HG03280 (cell line): ENCODE results near the gene SYT6.

ENCODE experiments used
- ATAC-seq: cut with Tn5 transposase; IDR thresholded peaks from one replicate; pipeline ENCODE4 v1.9.1; 2021; ENCODE audit warnings: mild to moderate bottlenecking, moderate library complexity; ENCODE audit not compliant: unreplicated experiment

SYT6 gene, protein sequence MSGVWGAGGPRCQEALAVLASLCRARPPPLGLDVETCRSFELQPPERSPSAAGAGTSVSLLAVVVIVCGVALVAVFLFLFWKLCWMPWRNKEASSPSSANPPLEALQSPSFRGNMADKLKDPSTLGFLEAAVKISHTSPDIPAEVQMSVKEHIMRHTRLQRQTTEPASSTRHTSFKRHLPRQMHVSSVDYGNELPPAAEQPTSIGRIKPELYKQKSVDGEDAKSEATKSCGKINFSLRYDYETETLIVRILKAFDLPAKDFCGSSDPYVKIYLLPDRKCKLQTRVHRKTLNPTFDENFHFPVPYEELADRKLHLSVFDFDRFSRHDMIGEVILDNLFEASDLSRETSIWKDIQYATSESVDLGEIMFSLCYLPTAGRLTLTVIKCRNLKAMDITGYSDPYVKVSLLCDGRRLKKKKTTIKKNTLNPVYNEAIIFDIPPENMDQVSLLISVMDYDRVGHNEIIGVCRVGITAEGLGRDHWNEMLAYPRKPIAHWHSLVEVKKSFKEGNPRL

DNA sequence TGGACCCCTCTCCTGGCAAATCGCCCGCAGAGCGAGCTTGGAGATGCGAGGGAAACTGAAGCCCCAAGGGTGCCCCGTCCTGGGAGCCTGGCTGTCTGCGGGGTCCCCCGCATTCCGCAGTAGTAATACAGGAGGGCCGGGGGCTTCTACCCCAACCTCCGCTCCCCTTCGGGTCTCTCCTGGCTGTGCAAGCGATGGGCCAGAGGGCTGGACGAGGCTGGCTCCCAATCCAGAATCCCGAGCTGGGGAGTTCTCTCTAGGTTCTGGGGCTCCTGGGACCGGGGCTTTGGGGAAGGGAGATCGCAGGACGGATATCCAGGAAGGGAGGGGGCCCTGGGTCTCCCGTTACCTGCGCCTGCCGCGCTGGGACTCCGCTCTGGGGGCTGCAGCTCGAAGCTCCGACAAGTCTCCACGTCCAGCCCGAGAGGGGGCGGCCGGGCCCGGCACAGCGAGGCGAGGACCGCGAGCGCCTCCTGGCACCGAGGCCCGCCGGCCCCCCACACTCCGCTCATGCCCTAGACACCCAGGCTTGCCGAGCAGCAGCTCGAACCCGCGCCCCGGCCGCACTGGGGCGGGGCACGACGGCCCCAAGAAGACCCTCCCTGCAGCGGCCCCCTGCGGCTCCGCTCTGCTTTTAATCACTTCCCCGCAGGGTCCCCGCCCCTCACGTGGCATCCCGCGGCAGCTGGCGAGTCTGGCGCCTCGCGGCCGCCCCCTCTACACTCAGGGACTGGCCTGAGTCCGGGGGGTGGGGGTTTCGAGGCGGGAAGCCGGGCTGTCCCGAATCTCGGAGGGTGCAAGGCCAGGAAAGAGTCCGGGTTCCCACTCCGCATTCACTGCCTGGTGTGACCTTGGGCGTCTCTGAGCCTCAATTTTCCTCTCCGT is at the start of gene SYT6:
TSS of gene SYT6 (minus strand) at position 609 of the 885 bp plus-strand sequence. CDS start at position 512, 97 bp downstream.
- no peak for ATAC-seq

DNA sequence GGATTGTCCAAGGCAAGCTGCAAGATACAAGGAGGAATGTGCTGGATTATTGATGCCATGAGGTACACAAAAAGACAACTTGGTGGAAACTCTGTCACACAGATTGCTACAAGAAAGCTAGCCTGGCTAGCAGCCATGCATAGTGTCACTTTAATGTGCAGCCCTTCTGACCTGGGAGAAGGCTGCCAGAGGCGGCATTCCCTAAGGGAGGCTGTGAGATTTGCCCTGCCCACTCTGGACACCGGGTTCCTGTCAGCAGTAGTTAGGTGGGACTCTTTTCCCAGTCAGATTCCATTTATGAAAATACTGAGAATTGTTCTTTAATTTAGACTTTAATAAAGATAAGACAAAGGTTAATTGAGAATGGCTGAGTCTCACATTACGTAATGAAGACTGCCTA is 47.8 kb upstream of the SYT6 start:
- no peak for ATAC-seq

DNA sequence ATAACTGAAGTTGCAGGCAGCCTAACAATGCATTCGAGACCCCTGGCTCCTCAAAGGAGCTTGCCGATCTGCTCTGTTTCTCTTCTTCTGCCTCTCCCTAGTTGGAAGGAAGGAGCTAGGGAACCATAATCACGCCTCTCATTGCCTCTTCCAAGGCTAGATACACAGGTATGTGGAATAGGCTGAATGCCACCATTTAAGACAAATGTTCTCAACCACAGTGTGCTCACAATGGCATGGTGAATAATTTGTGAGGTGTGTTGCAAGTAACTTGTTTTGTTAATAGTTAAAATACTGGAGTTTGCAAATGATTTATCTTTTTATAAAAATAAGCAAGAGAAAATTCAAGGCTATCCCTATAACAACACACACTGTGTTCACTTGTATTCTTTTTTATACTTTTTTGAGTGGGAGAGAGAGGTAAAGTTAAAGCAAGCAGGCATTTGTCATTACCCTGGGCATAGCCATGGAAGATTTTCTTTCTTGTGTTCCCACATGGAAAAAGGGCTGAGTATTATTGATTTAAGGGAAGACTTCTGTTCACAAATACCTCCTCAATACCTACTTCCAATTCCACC is 45.4 kb upstream of the SYT6 start:
- ATAC-seq = no peak

DNA sequence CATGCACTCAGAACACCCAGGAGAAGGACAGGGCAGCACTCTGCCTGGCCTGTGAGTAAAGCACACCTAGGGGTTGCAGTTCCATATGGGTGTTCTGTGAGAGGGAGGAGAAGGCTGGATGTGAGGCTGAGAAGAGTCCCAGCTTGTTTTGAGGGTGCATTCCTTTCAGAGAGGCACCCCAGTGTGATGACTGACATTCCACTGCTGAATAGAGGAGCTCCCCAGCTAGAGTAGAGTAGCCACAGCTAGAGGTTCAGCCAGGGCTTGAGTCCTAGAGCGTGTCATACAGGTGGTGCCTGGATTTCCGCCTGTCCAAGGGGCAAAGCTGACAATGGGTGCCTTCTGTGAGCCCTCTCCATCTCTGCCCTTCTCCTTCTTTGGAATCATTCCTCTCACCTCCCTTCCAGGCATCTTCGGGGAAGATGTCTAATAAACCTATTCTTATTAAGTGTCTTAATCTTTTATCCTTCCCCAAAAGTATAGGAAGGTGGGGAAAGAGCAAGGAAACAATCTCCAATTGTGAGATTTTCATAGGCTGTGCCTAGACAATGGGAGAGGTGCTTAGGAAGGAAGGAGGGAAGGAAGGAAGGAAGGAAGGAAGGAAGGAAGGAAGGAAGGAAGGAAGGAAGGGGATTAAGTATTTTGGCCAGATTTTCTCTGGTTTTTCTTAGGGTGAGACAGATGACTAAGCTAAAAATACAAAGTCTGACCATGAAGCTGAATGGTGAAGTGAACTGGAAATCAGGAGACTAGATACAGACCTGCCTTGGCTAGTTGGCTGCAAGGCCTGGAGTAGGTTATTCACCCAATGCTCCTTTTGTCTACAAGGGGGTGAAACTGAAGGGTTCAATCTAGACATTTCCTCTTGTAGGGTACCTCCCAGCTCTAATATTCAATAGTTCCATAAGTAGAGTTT is 43.6 kb upstream of the SYT6 start:
- ATAC-seq = no peak

DNA sequence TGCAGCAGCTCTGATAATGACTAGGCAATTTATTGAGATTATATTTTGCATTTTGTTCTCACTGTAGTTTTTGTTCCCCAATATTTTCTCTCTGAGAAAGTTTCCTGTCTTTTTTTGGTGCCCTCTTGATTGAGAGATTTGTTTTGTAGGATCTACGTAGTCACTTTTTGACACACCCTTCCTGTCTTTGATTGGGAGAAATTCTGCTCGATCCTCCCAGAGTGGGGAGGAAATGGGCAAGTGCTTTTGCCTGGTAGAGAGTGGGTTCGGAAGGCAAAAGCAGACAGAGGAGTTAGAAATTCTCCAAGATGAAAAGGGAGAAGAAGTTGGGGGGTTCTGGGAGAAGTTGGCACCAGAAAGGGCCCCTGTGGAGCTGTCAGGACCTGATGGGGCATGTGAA is 42.1 kb upstream of the SYT6 start:
- ATAC-seq = no peak

DNA sequence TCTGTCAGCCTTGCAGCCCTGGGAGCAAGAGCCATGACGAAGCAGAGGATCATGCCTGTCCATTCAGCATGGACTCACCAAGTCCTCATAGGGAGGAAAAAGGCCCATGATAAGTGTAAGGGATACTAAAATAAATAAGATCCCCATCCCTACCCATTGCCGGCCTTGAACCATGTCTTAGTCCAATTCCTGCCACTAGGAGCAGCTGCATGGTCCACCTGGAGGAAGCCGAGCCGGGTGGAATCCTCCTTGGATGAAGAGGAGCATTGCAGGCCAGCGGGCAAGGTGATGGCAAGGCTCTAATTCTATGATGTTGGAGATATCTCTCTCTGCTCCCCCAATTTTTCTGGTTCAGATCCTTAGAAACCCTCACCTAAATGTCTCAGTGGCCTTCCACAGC is 38.7 kb upstream of the SYT6 start:
- no peak for ATAC-seq

DNA sequence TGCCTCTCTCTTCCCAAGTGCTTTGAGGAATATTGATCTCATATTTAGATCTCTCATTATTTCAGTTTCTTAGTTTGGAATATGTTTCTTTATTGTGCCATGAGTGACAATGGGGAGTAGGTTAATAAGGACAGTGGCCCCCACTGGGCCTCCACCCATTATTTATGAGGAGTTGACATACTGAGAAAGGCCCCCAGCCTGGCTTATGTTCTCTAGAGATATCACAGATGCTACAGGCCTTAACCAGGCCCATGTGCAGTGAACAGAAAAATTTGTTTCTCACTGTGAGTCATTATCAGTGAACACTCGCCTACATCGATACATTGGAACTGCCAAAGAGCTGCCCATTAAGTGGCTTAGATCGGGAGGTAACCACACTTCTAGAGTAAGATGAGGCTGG is 35.7 kb upstream of the SYT6 start:
- no peak for ATAC-seq

DNA sequence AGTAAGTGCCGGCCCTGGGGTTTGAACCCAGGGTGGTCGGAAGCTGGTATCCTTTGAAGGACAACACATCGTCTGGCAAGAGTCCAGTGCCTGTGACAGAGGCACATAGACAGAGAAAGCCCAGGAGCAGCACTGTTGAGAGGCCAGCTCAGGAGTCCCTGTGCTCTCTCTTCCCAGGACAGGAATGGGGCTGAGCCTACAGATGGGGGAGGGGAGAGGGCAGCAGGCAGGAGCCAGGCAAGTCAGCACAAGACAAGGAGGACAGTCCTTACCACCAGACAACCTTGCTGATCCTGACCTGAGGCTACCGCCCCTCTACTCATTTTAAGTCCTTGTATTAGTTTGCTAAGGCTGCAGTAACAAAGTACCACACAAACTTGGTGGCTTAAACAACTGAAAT is 27.7 kb upstream of the SYT6 start:
- ATAC-seq = no peak

DNA sequence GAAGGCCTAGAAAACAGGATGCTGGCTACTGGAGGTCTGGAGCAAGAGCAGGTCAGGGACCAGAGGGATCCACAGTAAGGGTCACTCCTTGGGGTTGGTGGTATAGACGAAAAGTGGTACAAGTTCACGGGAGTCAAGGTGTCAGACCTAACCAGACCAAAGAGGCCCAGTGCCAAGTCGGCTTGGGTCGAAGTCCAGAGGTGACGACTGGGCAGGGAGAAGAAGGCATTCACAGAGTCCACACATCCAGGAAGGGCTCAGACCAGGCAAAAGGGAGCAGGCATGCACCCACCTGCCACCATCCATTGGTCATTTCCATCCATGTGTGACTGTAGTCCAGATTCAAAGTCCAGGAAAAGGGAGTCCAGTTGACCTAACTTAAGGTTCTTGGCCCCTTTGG is 27.1 kb upstream of the SYT6 start:
- ATAC-seq = no peak

DNA sequence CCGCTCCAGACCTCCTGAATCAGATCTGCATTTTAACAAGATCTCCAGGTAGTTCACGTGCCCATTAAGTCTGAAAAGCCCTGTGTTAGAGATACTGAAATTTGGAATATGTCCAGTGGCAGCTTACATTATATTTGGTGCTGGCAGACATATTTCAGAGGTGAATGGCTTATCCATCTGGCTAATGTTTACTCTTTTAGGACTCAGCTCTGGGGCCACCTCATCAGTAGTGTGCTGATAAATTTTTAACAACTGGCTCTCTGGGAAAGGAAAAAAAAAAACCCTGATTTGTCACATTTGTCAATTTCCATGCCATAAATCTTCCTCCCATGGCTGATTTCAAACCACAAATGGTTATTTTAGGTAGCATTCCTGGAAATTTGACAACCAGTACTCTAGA is 25.3 kb upstream of the SYT6 start:
- no peak for ATAC-seq

DNA sequence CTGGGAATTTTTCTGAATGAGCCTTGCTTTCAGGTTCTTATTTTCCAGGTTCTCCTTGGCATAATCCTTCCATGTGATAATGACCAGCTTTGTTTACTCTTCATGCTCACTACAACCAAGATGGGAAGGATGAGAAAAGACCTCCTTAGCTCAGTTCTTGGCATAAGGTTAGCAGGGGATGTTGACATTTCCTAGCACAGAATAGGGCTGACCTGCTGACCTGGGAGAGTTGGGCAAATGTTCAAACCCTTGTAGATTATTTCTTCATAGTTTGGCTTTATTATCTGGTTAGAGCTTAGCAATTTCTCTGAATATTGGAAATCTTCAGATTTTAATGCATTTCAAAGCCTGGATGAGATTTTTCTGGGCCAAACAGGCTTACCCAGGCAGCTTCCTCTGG is 23.6 kb upstream of the SYT6 start:
- ATAC-seq = no peak

DNA sequence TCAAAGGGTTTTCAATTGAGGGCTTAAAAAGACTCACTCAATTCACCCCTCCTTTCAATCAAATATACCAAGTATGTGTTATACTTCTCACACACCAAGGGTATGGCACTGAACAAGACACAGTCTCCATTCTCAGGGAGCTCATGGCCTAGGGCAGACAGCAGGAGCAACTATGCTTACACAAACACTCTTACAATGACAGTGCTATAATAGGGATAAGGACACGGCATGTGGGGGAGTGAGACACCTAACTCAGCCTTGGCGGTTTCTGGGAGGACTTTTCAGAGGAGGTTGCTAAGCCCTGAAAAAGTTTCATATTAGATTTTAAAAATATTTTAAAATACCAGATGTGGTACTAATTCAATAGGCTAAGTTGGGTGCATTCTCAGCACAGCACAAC is 22.7 kb upstream of the SYT6 start:
- no peak for ATAC-seq

DNA sequence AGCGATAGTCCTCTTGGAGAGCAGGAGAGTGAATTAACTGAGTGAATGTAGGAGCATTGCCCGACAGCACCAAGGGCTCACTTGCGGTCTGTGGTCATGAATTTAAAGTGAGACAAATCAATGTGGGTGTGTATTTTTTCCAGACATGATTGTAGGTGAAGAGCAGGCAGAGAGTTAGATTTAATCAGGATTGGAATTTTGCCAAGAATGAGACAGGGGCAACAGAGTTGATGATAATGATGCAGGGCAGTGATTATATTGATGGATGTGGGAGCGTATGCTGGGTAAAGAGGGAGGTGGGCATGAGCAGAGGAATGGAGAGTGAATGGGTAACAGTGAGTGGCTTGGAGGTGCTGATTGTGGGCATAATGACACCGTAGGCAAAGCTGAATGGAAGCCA is 20.0 kb upstream of the SYT6 start:
- ATAC-seq = no peak

DNA sequence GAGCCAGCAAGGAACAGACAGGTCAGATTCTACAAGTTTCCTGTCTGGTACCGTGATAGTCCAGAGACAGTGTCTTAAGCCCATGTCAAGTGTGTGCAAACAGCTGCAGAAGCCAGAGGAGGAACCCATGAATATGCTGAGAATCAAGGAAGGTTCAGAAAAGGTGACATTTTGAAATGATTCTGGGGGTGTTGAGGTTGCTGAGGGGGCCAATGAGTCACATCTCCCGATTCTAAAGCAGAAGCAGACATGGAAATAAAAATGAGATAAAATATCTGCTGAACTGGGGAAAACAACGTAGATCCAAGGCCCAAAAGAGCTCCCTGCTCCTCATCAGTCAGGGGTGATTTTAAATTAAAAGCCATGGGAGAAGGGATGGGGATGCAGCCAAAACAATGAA is 15.8 kb upstream of the SYT6 start:
- ATAC-seq = no peak

DNA sequence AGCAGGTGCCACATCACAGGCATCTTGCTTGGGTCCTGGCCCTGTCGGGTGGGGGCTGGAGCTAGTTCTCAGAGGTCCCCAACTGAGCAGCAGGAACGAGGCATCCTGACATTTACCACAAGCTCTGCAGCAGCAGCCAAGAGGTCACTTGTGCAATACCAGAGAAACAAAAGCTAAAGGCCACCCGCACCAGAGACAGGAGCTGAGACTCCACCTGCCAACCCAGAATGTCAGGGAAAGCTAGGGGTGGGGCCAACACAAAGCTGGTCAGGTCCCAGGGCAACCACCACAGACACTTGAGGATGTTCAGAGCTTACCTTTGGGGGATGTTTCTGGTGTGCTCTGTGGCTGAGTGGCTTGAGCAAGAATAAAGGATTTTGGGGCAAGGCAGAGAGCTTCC is 13.6 kb upstream of the SYT6 start:
- no peak for ATAC-seq

DNA sequence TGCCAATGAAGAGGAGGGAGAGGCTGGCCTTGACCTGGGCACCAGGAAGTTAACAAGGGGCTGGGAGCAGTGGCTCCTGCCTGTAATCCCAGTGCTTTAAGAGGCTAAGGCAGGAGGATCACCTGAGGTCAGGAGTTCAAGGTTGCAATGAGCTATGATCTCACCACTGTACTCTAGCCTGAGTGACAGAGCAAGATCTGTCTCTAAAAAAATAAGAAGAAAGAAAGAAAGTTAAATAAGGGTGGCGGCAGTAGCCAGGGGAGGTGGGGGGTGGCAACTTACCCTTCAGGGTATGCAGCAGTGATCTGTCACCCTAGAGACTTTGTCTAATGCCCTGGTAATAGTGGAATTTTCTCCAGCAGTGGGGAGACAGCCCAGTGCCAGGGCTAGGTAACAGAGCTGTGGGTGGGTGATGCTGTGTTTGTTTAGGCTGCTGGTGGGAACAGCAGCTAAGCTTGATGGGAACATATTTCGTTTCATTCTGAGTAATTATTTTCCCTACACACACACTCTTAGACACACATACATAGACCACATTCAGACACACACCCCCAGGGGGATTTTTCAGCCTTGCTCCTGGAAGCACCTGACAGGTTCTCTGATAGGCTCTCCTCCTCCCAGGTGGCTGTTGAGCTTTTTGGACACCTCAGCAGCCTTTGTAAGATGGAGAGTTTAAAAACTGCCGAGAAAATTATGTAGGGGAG is 11.3 kb upstream of the SYT6 start:
- no peak for ATAC-seq

DNA sequence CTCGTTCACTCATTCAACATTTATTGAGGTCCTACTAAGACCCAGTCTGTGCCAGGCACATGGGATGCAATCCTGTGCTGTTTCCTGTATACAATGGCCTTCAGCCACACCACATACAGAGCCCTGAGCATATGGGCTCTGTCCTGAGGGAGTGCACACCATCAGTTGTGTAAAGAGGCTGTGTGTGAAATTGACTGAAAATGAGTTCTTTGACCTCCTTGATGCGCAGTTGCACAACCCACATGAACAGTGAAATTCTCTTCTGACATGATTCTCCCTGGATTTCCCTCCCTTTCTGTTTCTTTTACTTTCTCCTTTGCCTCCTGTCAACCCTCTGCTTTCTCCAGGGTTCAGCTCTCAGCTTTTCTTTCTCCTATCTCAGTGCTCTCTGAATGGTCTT is 6.3 kb upstream of the SYT6 start:
- no peak for ATAC-seq

DNA sequence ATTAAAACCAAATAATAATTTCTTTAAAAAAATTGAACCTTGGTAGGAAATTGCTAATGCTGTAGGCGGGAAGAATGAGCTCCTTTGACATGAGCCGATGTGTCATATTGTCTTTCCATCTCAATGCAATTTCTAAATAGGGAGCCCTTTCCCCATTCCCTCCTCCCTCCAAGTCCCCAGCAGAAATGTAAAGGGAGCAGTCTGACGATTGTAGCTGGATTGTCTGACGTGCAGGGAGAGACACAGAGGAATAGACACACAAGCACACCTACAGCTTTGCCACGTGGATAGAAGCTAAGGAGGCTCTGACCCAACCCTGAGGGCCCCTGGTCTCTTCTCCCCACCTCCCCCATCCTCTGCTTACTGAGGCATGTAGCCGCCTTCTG is 3.6 kb upstream of the SYT6 start:
- no peak for ATAC-seq

DNA sequence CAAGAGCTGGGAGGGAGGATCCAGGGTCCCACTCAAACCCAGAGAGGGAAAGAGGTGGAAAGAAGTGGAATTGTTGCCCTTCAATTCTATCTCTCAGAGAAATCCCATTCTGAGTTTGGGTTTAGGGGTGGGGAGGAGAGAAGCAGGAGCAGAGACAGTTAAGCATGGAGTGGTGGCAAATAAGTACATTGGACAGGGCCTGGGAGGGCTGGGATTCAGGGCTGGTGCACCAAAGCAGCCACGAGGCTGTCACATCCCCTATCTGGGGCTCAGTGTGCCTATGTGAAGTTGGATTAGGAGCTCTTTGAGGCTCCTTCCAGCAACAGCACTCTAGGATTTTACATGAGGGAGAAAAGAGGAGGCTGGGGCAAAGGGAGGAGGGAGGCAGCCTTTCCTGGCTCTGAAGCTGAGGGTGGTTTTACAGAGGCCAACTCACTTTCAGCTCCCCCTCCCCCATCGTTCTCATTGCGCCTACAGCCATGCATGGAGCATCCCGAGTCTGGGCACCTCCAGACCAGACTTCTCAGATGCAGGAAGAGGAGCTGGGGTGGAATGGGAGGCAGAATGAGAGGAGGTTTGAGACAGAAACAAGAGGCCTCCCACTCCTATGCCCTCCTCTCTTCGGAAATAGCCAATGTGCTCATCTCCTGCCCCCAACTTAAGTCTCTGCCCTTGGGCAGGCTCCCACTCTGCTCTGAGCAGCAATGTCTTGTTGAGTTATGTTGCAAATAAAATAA is 3.0 kb upstream of the SYT6 start:
- ATAC-seq = no peak
